IPS-18c (cell line): ENCODE data around the gene NCKAP5.
"Not testable (repeated sequence)": the region's sequence is repeated elsewhere in the genome, so short reads cannot be mapped to it uniquely, and the experiment has no call there.

Experiments
- H3K4me3 ChIP-seq: 2 replicates; pipeline ENCODE4 v1.7.0; 2013; ENCODE audit warnings: low read depth, mild to moderate bottlenecking, low read length, moderate library complexity; ENCODE audit not compliant: insufficient read depth
- H3K9me3 ChIP-seq: one replicate; pipeline ENCODE4 v1.6.1; 2013; ENCODE audit warnings: mild to moderate bottlenecking, low read length, moderate library complexity; ENCODE audit not compliant: control insufficient read depth, insufficient read depth

NCKAP5 gene

DNA sequence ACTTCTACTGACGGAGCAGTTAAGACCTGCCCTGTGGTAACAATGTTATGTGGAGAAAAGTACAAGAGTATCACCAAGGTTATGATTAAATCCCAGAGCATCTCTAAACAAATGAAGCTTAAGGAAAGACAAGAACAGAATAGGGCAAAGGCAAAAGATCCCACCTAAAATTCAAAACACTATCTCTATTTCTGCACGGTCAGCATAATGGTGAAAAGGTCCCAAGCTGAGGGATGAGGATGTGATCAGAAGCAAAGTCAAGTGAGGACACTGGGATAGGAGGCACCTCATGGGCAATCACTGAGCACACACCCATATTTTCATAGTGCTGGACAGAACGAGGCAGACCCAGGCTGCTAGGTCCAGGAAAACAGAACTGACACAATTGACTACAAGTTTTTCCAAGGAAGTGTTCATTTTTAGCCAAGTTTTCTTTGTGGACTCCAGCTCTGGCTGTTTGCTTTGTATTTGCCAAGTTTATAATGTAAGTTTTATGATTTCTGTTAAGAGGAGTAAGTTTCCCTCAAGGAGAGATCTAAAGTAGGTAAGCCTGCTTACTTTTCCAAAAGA, 77.8 kb downstream of the NCKAP5 start:
- no peak overlapping the region for H3K4me3 ChIP-seq
- no peaks in the 10 kb centered on the region for H3K9me3 ChIP-seq

DNA sequence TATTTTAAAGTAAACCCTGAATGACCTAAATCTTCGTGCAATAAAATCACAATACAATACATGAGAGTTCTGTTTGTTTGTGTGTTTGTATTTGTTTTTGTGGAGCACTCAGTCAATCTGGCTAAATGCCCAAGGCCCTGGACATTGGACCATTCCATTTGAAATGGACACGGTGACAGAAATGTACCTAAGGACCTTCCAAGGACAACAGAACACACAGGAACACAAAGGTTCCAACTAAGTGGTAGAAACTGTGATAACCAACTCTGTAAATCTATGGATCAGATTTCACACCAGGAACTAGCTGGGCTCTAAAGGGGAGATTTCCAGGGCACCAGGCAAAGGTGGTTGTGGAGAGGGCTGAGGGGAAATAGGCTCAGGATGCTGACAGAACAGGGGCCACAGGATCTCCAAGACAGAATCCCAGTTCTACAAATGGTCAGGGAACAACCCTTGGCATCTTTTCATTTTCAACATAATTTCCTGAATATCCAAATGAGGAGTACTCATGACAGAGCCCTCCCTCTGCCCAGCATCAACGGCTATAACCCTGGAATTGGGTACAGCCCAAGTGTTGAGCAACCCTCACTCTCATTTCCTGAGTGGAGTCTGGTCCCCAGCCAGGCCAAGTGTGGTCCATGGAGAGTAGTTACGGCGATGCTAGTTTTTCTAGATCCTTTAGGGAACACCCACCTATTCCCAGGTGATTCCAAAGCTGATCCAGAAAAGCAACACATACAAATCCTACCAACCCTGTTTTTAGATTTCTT, 78.4 kb downstream of the NCKAP5 start:
- Histone ChIP-seq H3K9me3 (no peaks in the 10 kb centered on the region), H3K4me3 (no peak overlapping the region)

DNA sequence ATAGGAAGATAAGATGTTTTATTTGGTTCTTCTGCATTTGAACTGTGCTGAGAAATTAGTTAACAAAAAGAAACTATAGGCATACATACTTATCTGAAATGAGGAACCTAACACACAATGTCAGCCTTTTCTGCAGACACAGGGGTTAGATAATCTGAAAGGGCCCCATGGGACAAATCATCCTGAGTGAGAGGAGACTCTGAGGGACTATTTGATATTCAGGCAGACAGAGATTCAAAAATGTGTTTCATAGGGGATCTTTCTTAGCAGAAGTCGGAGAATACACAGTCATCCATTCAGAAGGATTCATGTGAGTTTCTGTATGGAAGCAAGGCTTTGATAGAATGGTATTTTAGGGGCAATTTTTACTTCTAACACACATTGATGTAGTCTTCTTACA, 79.1 kb downstream of the NCKAP5 start:
- no peaks in the 10 kb centered on the region for H3K9me3 ChIP-seq
- no peak overlapping the region for H3K4me3 ChIP-seq

DNA sequence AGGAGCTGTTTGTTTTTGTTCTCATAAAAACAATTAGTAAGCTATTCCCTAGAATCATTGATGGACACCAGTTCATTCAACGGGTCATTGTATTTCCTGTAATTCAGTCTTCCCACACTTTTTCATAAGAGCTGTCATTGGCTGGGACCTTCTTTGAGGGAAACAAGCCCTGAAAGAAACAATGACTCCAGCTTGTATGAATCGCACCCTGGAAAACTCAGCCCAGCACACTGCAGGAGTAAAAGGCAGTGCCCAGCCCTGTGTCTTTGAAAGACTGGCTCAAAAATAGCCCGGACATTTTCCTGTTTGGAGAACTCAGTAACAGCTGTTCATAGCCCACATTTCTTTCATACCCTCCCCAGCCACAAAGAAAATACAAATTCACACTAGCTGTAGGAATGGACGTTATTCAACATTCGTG, 81.5 kb downstream of the NCKAP5 start:
- Histone ChIP-seq H3K9me3 (no peaks in the 10 kb centered on the region), H3K4me3 (no peak overlapping the region)

DNA sequence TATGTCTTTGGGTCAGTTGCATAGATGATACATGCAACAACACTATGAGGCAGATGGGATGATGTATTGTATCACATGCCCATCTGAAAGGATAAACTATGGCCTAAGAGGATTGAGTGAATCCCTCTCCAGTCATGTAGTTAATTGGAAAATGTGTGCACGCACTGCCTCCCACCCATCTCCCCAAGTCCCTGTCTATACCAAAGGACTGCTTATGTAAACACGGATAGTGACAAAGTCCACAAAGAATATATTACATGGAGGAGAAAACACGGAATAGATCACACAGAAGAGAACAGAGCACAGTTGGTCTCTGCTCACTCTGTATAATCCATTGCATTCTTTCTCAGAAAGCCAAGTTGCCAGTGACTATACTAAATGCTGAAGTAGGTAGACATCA, 82.4 kb downstream of the NCKAP5 start:
- H3K4me3 ChIP-seq = no peak overlapping the region

DNA sequence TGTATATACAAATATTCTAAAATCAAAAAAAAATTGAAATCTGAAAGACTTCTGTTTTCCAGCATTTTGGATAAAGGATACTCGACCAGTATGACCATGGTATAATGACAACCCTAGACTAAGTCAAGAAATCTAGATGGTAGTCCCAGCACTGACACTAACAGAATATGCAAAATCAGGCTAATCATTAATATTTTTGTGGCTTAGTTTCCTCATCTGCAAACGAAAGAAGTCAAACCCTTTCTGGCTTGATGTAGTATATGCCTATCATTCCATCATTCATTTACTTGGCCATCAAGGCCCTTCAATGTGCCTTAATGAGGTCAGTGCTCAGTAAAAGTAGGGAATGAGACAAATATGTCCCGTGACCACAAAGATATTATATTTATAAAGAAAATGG, 83.5 kb downstream of the NCKAP5 start:
- no peaks in the 10 kb centered on the region for H3K9me3 ChIP-seq
- no peak overlapping the region for H3K4me3 ChIP-seq

More for the DNA sequence above, 82.4 kb downstream of the NCKAP5 start:
- H3K9me3 ChIP-seq = no peaks in the 10 kb centered on the region

DNA sequence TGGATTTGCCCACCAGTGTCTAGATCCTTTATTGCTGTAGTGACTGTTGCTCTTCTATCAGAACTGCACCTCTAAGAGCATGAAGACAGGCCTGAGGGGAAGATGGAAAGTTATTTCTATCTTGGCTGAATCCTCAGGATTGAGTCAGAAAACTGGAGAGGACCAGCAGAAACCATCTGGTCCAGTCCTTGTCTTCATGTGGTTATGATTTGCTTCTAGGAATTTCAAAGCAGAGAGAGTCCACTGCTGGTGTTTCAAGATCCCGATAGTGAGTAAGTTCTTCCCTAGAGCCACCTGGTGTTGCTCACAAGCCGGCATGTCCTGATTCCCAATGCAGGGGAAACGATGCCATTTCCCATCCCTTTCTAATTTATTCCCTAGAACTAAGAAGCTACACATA, 84.2 kb downstream of the NCKAP5 start:
- H3K4me3 ChIP-seq = no peak overlapping the region
- H3K9me3 ChIP-seq = no peaks in the 10 kb centered on the region

DNA sequence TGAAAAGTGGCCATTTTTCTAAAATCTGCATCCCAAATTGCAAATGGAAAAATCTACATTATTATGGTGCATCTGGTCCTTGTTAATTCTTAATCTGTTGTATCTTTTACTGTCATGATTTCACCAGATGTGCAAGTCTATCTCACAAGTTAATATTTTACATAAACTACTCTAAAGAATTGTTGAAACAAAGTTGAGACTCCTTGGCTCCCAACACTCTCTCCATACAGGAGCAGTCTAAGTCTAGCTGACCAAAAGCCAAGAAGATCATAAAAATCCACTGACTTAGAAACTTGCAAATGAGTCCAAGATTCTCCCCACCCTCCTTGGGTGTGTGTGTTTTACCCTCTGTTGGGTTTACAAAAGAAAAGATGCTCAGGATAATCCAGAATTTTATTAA, 85.1 kb downstream of the NCKAP5 start:
- no peaks in the 10 kb centered on the region for H3K9me3 ChIP-seq
- H3K4me3 ChIP-seq = no peak overlapping the region

DNA sequence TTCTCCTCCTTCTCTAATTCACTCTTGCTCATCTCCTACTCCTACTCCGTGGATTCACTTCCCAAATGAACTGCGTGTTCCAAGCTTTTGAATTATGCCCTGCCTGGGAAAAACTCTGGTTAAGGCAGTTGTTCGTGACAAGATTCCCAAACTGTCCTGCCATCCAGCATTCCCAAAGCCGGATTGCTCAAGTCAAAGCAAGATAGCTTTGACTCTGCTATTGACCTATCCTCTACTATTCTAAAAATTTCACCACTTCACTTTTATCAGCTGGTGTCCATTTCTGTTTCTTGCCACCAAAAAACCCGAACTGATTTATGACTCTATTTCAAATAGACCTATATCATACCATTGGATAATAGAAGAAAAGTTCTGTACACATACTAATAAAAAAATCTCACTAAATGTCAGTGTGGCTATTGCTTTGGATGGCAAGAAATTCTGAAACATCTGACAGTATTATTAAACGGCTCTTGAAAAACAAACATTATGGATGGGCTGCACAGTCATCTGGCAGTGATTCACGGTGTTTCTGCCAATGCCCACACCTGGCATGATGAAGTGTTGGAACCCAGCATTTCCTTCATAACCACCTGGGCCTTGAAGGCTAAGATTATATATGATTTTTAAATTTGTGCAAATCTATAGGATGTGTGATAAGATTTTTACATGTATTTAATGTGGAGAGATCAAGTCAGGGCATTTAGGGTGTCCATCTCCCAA, 87.4 kb downstream of the NCKAP5 start:
- H3K4me3 ChIP-seq = no peak overlapping the region
- no peaks in the 10 kb centered on the region for H3K9me3 ChIP-seq

DNA sequence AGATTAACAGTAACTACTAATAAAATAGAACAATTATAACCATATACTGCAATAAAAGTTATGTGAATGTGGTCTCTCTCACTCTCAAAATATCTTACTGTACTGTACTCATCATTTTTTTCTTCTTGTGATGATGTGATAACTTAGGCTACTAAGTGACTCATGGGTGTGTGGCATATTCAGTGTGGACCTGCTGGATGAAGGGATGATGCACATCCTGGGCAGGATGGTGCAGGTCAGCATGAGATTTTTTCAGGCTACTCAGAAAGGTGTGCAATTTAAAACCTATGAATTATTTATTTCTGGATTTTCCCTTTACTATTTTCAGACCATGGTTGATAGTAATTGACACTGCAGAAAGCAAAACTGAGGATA, 90.7 kb downstream of the NCKAP5 start:
- H3K9me3 ChIP-seq = no peaks in the 10 kb centered on the region
- H3K4me3 ChIP-seq = no peak overlapping the region

DNA sequence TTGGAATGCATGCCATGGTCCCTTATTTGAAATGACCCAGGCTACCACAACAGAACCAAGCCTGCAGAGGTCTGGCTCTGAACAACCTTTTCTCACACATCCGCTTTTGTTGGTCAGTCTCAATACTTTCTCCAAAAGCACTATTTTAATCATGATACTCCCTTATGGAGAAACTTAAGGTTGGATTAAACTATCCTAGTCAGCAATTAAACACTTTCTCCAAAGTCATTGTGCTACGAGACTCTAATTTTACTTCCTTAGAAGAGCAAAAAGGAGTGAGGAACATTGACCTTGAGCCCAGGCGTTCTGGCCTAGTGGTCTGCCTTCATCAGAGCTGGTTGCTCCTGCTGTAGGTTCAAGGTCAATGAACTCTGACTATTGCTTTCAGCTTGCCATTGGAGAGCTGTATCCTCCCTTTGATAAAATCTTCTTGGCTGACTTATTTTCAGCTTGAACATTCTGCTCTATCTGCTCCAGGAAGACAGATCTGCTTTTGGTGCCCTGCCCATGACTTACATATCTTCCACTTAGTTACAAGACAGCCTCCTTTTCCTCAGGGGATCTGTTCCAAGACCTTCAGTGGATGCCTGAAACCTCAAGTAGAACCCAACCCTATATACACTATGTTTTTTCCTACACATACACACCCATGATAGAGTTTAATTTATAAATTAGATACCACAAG, 91.2 kb downstream of the NCKAP5 start:
- Histone ChIP-seq H3K4me3 (no peak overlapping the region), H3K9me3 (no peaks in the 10 kb centered on the region)

DNA sequence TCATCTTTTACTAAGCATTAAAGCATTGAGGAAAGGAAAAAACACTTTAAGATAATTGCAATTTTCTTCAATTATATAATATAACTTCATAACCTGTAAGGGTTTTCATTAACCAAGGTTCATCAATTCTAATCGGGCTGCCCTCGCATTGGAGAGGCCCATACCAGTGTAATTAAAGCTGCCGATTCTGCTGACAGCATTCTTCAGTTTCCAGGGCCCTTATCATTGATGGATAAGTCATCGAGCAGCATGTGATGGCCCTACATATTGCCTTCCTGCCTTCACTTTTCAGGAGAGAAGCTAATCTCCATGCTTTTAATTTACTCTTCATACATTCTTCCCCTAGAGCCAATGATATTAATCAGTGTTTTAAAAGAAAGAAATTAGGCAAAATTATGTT, 92.0 kb downstream of the NCKAP5 start:
- no peak overlapping the region for H3K4me3 ChIP-seq
- no peaks in the 10 kb centered on the region for H3K9me3 ChIP-seq

DNA sequence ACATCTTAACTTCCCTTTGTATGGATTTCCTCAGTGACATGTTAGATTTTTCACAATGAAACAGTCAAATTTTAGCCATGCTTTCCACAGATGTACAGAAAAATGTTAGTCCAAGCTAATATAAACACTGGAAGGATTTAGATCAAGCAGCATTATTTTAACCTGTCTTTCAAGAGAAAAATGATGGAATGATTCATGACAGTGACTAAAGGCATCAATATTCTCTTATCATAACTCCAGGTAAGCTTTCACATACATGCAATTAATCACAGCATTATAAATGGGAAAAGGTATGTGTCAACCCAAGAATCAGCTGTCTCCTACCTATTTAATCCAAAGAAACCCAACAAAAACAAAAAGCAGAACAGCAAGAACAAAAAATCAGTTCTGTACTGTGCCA, 92.7 kb downstream of the NCKAP5 start:
- H3K4me3 ChIP-seq = no peak overlapping the region
- no peaks in the 10 kb centered on the region for H3K9me3 ChIP-seq

DNA sequence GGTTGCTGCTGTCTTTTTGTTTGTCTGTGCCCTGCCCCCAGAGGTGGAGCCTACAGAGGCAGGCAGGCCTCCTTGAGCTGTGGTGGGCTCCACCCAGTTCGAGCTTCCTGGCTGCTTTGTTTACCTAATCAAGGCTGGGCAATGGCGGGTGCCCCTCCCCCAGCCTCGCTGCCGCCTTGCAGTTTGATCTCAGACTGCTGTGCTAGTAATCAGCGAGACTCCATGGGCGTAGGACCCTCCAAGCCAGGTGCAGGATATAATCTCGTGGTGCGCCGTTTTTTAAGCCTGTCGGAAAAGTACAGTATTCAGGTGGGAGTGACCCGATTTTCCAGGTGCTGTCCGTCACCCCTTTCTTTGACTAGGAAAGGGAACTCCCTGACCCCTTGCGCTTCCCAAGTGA, 97.8 kb downstream of the NCKAP5 start:
- not testable (repeated sequence) for H3K9me3 ChIP-seq, H3K4me3 ChIP-seq

DNA sequence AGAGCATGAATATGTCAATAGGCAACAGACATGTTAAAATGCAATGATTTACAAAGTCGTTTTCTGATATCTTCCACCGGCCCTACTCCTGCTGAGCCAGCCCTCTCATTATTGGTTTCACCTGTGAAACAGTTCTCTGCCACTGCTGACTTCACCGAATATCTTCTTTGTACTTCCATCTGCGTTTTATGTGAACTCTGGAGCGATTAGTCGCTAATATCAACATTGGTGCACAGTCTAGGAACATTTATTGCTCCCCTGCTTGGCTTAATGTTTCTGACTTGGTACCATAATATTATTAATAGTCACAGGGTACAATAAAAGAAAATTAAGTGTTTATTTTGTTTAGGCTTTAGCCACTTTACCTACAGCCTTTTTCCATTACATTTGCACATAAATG, 105.5 kb downstream of the NCKAP5 start:
- no peak overlapping the region for H3K4me3 ChIP-seq
- H3K9me3 ChIP-seq = no peaks in the 10 kb centered on the region

DNA sequence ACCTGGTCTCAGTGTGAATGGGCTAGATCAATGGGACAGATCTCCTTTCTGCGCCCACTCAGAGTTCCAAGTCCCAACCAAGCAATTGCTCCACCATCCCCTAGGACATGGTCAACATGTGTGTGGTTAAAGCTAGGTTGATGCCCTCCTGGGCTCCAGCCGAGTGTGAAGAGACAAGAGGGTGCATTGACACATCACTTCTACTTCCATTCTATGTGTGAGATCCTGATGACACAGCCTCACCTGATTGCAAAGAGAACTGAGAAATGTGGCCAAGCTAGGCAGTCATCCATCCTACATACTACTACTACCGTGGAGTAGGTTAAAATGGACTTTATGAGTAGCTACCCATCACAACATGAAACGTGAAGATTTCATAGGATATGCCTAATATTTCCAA, 106.8 kb downstream of the NCKAP5 start:
- no peak overlapping the region for H3K4me3 ChIP-seq
- no peaks in the 10 kb centered on the region for H3K9me3 ChIP-seq

DNA sequence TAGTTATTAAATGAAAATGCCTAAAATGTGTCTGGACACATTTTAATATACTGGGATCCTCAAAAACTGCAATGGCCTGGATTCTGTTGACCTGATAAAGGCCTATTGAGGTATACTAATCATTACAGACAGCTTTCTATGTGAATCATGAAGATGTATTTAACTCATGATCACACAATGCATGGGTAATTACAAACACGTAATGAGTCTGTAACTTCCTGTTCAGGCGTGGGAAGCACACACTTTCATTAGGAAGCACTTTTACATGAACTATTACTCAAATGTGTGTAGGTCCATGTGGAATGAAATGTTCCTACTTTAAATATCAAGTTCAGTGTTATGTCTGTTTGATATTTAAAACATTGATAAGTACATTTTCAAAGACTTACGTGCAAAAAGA, 108.7 kb downstream of the NCKAP5 start:
- no peaks in the 10 kb centered on the region for H3K9me3 ChIP-seq

DNA sequence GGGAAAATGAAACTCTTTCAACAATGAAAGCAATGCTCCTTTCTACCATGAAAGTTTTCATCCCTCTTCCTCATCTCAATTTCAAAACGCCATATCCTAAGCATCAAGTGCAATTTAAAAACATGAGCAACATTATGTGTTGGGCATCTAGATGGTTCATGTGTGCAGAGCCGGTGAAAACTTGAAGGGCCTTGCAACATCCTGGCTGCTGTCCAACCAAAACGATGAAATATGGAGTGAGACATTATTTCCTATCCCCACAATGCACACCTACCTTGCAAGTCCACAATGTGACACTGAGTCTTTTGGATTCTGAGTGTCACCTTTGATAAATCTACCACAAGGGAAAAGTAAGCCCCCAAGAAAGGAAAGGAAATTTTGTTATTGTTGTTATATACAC, 110.0 kb downstream of the NCKAP5 start:
- no peaks in the 10 kb centered on the region for H3K9me3 ChIP-seq
- H3K4me3 ChIP-seq = no peak overlapping the region

More for the DNA sequence above, 108.7 kb downstream of the NCKAP5 start:
- no peak overlapping the region for H3K4me3 ChIP-seq
